Measurements from ENCODE around the gene CDKL5. TPM values are rescaled to one million over a fixed set of nuclear protein-coding genes. Genes with fewer than 3 reads are reported as not detected.

CDKL5 gene
- polyA plus RNA-seq, 2 of the 4 experiments (the other 2 are of a cell fraction): 5.4 to 22.8 TPM

DNA sequence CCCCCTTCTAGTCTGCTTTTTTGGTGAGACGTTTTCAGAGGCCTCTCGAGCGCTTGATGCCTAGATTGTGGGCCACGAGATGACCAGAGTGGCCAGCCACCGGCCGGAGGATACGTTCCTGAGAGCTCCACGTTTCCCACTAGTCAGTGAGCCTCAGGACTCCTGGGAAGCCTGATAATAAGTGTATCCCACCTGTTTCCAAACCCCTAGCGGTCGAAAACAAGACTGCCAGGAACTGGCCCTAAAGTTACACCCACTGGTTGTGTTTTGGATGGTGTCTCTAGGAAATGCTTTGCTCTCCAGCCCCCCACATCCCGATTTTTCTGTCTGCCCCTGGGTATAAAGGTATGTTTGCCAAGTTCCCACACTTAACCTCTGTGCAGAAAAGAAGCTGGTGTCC is 251.1 kb downstream of the CDKL5 start:
- Histone ChIP-seq H3K9me3 (no peaks in the 10 kb centered on the region), H3K4me1 (peaks cover 13% of the 10 kb centered on the region; the same call in 2 of the 3 replicates), H3K27ac (peak overlapping the region in 1 of 2 experiments; percentile 96; a peak in 1 of 6 replicates), H3K4me2 (peak overlapping the region; percentile 22; the same call in 1 of the 3 replicates), H3K4me3 (no peak overlapping the region)
- 61% methylated on average over 10 of the region's 11 CpGs for WGBS (ENCODE audit: missing lambda C conversion rate)
- FAIRE-seq (peak; percentile 67), DNase-seq (ENCODE audit: low read depth in 1 of 2, low spot score in 1 of 2) (peak; percentile 37 to 50), ATAC-seq (peak; percentile 23 to 64; a peak in 4 of 6 replicates)
- CTCF ChIA-PET: interaction anchor here (0.9 to 3.7 kb wide), 8 partner anchors 10 to 257 kb away, joined by 3 to 23 read pairs (median 5); no protein-coding TSS in a partner anchor
- POLR2A ChIA-PET: interaction anchor here (0.6 to 0.9 kb wide), 2 partner anchors 38 to 209 kb away, joined by 3 to 7 read pairs; no protein-coding TSS in a partner anchor
- TF ChIP-seq RAD21 (conservative IDR thresholded peaks at IDR 0.05 in 1 of 2, IDR thresholded peaks at IDR 0.05 in 1 of 2): peak in 1 of 2 experiments; percentile 7; a peak in 1 of 5 replicates
- TF ChIP-seq, protein P1, sequence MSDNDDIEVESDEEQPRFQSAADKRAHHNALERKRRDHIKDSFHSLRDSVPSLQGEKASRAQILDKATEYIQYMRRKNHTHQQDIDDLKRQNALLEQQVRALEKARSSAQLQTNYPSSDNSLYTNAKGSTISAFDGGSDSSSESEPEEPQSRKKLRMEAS (IDR thresholded peaks at IDR 0.05): no peak

DNA sequence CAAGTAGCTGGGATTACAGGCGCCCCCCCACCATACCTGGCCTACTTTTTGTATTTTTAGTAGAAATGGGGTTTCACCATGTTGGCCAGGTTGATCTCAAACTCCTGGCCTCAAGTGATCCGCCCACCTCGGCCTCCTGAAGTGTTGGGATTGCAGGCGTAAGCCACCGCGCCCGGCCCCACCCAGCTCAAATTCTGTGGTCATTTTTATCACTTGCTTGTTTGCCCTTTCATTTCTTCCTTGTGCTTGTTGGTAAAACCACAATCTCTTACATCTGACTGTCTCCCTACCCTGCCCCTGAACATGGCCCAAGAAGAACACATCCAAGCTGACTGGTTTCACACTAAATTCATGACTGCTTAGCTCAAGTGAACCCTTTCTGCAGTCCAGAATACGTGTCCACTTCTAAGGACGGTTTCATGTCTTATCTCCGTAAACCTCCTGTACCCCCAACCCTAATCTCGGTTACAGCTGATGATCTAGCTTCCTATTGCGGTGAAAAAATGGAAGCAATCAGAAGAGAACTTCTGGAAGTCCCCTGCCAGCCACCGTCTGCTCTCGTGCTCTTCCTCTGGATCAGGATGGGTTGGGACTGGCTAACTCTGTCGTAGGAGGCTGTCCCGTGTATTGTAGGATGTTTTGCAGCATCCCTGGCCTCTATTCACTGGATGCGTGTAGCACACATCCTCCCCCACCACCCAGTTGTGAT is 251.9 kb downstream of the CDKL5 start:
- WGBS (ENCODE audit: missing lambda C conversion rate): 86% methylated on average over 17 of the region's 17 CpGs
- CTCF ChIA-PET: interaction anchor here (1.1 to 3.7 kb wide), 6 partner anchors 11 to 257 kb away, joined by 3 to 23 read pairs (median 5); no protein-coding TSS in a partner anchor
- H3K4me2 ChIP-seq: no peak overlapping the region
- peak overlapping the region in 1 of 2 experiments; percentile 21; a peak in 1 of 6 replicates for H3K27ac ChIP-seq
- POLR2A ChIA-PET: interaction anchor here (0.9 kb wide), 1 partner anchor 37 kb away, joined by 3 read pairs; no protein-coding TSS in a partner anchor
- FAIRE-seq (no peak), DNase-seq (ENCODE audit: low read depth in 1 of 2, low spot score in 1 of 2) (no peak), ATAC-seq (no peak)
- no peaks in the 10 kb centered on the region for H3K9me3 ChIP-seq
- H3K4me3 ChIP-seq: no peak overlapping the region
- H3K4me1 ChIP-seq: peaks cover 13% of the 10 kb centered on the region; the same call in 2 of the 3 replicates
- TF ChIP-seq MAFK (IDR thresholded peaks at IDR 0.05; ENCODE audit: partially characterized antibody): no peak
- TF ChIP-seq ZNF302 (CRISPR knock-in tag; IDR thresholded peaks at IDR 0.05): no peak
- TF ChIP-seq, protein P2, sequence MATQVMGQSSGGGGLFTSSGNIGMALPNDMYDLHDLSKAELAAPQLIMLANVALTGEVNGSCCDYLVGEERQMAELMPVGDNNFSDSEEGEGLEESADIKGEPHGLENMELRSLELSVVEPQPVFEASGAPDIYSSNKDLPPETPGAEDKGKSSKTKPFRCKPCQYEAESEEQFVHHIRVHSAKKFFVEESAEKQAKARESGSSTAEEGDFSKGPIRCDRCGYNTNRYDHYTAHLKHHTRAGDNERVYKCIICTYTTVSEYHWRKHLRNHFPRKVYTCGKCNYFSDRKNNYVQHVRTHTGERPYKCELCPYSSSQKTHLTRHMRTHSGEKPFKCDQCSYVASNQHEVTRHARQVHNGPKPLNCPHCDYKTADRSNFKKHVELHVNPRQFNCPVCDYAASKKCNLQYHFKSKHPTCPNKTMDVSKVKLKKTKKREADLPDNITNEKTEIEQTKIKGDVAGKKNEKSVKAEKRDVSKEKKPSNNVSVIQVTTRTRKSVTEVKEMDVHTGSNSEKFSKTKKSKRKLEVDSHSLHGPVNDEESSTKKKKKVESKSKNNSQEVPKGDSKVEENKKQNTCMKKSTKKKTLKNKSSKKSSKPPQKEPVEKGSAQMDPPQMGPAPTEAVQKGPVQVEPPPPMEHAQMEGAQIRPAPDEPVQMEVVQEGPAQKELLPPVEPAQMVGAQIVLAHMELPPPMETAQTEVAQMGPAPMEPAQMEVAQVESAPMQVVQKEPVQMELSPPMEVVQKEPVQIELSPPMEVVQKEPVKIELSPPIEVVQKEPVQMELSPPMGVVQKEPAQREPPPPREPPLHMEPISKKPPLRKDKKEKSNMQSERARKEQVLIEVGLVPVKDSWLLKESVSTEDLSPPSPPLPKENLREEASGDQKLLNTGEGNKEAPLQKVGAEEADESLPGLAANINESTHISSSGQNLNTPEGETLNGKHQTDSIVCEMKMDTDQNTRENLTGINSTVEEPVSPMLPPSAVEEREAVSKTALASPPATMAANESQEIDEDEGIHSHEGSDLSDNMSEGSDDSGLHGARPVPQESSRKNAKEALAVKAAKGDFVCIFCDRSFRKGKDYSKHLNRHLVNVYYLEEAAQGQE (IDR thresholded peaks at IDR 0.05): no peak
- no peak for TF ChIP-seq PHF8 (IDR thresholded peaks at IDR 0.05; ENCODE audit: borderline replicate concordance, low read depth)
- TF ChIP-seq CHD2 (IDR thresholded peaks at IDR 0.05; ENCODE audit: low read length, partially characterized antibody): no peak
- TF ChIP-seq ZC3H11A (IDR thresholded peaks at IDR 0.05): no peak
- TF ChIP-seq POLR2AphosphoS2 (conservative IDR thresholded peaks at IDR 0.05; ENCODE audit: low read length): no peak

DNA sequence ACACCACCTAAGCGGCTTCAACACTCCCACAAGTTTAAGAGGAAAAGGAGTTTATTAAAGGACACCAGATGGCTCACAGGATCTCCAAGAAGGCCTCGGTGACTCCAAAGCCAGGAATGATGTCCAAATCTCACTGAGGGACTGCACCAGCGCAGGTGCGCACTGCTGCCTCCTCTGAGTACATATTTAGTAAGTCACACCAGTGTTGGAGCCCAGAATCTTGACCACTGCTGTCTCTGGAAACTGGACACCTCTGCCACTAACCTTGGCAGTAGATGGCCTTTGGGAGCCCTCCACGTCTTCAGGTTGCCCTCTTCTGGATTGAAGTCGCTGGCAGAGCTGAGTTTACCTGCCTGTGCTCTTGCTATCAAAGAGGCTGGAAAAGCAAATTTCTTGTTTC is 256.6 kb downstream of the CDKL5 start:
- no peak overlapping the region for H3K4me3 ChIP-seq
- H3K9me3 ChIP-seq: no peaks in the 10 kb centered on the region
- peaks cover 13% of the 10 kb centered on the region; the same call in 2 of the 3 replicates for H3K4me1 ChIP-seq
- no peak overlapping the region for H3K27ac ChIP-seq
- CTCF ChIA-PET: interaction anchor here (1.0 kb wide), 1 partner anchor 272 kb away, joined by 3 read pairs; no protein-coding TSS in a partner anchor
- ATAC-seq: no peak
- TF ChIP-seq, protein P3, sequence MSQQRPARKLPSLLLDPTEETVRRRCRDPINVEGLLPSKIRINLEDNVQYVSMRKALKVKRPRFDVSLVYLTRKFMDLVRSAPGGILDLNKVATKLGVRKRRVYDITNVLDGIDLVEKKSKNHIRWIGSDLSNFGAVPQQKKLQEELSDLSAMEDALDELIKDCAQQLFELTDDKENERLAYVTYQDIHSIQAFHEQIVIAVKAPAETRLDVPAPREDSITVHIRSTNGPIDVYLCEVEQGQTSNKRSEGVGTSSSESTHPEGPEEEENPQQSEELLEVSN (IDR thresholded peaks at IDR 0.05; ENCODE audit: borderline replicate concordance, low read depth): no peak
- no peak for TF ChIP-seq PHF8 (IDR thresholded peaks at IDR 0.05; ENCODE audit: borderline replicate concordance, low read depth)
- no peak for TF ChIP-seq NFE2L2 (conservative IDR thresholded peaks at IDR 0.05; ENCODE audit: low read length)
- TF ChIP-seq ZC3H11A (IDR thresholded peaks at IDR 0.05): no peak
- no peak for TF ChIP-seq MAFK (IDR thresholded peaks at IDR 0.05; ENCODE audit: partially characterized antibody)
- TF ChIP-seq, protein P4, sequence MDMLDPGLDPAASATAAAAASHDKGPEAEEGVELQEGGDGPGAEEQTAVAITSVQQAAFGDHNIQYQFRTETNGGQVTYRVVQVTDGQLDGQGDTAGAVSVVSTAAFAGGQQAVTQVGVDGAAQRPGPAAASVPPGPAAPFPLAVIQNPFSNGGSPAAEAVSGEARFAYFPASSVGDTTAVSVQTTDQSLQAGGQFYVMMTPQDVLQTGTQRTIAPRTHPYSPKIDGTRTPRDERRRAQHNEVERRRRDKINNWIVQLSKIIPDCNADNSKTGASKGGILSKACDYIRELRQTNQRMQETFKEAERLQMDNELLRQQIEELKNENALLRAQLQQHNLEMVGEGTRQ (IDR thresholded peaks at IDR 0.05): no peak
- TF ChIP-seq RCOR1 (IDR thresholded peaks at IDR 0.05; ENCODE audit: low read depth, low read length): no peak
- TF ChIP-seq HOXB5 (CRISPR knock-in tag; IDR thresholded peaks at IDR 0.05): no peak
- TF ChIP-seq TFCP2L1 (CRISPR knock-in tag; IDR thresholded peaks at IDR 0.05): no peak
- TF ChIP-seq, protein P2 (IDR thresholded peaks at IDR 0.05): no peak
- no peak for TF ChIP-seq ZNF302 (CRISPR knock-in tag; IDR thresholded peaks at IDR 0.05)
- no peak for TF ChIP-seq RNF2 (IDR thresholded peaks at IDR 0.05; ENCODE audit: borderline replicate concordance, low read depth)
- no peak for TF ChIP-seq FOSB (CRISPR knock-in tag; IDR thresholded peaks at IDR 0.05)
- TF ChIP-seq, protein P5, sequence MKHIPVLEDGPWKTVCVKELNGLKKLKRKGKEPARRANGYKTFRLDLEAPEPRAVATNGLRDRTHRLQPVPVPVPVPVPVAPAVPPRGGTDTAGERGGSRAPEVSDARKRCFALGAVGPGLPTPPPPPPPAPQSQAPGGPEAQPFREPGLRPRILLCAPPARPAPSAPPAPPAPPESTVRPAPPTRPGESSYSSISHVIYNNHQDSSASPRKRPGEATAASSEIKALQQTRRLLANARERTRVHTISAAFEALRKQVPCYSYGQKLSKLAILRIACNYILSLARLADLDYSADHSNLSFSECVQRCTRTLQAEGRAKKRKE (CRISPR knock-in tag; IDR thresholded peaks at IDR 0.05; ENCODE audit: low read depth): no peak
- no peak for TF ChIP-seq JUN (IDR thresholded peaks at IDR 0.05)
- WGBS (ENCODE audit: missing lambda C conversion rate): 93% methylated on average over 6 of the region's 6 CpGs
- H3K4me2 ChIP-seq: no peak overlapping the region
- DNase-seq (ENCODE audit: low read depth in 1 of 2, low spot score in 1 of 2): no peak
- FAIRE-seq: no peak
- POLR2A ChIA-PET: no interaction called here

Data from A549 (cell line).